Activated naive CD8-positive, alpha-beta T cell treated with anti-CD3 and anti-CD28 coated beads, Interleukin-2, amount 50 U/mL, for 16 hours (primary cell): Measurements from ENCODE around the gene BCDIN3D.

Source experiments
- DNase-seq: peaks from one replicate; pipeline ENCODE4 v3.0.0-alpha.2; 2020; ENCODE audit warnings: low read depth, low spot score

The BCDIN3D gene

DNA sequence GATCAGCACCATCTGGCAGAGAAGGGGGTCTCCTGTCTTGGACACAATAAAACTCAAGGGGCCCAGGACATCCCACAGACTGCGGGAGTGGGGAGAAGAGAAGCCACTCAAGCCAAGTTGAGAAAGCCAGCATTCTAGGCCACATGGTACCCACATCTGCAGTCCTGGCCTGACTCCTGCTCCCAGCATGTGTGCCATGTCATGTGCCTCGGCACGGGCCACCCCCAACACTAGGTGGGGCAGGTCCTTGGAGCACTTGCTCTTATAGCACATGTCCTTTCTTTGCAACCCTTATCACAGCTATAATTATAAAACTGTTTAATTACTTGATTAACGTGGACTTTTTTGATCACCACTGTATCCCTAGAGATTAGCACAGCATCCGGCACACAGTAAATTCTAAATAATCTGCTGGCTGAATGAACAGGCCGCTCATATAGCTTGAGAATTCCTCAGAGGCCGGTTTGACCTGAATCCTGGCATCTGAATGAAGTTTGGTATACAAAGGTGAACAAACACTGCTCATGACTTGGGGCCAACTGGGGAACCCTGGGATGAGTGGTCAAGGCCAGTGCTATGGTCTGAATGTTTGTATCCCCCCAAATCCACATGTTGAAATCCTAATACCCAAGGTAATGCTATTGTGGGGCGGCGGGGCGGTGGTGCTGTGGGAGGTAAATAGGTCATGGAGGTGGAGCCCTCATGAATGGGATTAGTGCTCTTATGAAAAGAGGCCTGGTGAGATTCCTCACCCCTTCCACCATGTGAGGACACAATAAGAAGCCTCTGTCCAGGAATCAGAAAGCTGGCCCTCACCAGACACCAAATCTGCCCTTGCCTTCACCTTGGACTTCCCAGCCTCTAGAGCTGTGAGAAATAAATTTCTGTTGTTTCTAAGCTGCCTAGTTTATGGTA, 21.3 kb downstream of the BCDIN3D start:
- DNase-seq: no peak

- no peak for DNase-seq
Measured at GRCh38 chr12:49819786-49820185, 23.1 kb downstream of the BCDIN3D start.

GRCh38 chr12:49818241-49818895, 24.5 kb downstream of the BCDIN3D start:
- DNase-seq: no peak

GRCh38 chr12:49813131-49813530, 29.8 kb downstream of the BCDIN3D start:
- no peak for DNase-seq

DNA sequence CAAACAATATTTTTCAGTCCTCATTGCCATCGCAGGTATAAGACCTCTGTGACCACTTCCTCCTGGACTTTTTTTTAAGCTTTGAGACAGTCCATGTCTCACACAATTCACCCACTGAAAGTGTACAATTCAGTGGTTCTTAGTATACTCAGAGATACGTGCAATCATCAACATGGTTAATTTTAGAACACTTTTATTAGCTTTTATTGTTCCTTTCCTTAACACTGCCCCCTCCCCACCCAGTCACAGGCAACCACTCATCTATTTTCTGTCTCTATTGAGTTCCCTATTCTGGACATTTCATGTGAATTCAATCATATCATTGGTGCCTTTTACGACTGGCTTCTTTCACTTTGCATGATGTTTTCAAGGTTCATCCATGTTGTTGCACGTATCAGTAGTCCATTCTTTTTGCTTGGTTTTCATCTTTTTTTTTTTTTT, 30.9 kb downstream of the BCDIN3D start:
- no peak for DNase-seq

GRCh38 chr12:49811136-49811535, 31.8 kb downstream of the BCDIN3D start:
- no peak for DNase-seq

GRCh38 chr12:49809906-49810389, 33.0 kb downstream of the BCDIN3D start:
- no peak for DNase-seq

DNA sequence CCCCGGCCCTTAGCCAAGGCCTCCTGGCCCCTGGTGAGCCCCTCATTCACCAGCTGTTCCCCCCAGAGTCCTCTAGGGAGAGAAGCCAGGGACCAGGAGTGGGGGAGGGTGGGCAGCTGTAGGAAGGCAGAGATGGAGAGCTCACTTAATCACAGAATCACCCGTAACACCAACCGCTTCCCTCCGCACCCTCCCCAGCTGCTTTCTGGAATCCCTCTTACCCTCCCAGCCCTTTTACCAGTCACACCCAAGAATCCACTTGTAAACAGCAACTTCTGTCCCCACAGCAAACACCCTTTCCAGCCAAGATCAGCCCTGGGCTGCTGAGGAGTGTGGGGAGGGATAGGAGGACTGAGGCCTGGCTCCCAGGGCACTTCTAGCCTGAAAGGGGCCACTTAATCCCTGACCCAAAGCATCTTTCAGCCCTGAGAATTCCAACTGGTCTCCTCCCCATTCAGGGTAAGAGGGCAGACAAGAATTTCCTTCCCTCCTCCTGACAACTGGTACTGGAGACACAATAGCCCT, 33.5 kb downstream of the BCDIN3D start:
- no peak for DNase-seq

GRCh38 chr12:49808686-49809380, 34.1 kb downstream of the BCDIN3D start:
- no peak for DNase-seq

- DNase-seq: no peak
Measured at GRCh38 chr12:49807991-49808580, 34.8 kb downstream of the BCDIN3D start.

GRCh38 chr12:49806877-49807276, 36.0 kb downstream of the BCDIN3D start:
- no peak for DNase-seq

DNA sequence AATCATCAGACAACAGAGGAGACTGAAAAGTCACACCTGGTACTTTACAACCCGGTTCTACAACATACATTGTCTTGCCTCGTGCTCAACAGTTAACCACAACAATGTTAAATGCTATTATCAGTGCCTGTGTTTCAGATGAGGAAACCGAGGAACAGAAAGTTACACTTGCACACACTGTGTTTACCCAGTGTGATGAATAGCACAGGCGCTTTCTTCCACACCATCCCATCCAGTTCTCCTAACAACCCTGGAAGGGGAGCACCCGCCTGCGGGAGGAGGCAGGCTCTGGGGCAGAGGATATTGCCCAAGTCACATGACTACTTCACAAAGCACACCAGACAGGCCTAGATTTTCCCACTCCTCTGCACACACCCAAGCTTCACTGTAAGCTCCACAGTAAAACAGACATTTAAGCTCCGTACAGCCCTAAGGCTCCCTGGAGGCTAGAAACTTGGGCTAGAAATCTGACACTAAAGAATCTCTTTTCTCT, 36.5 kb downstream of the BCDIN3D start:
- no peak for DNase-seq

DNA sequence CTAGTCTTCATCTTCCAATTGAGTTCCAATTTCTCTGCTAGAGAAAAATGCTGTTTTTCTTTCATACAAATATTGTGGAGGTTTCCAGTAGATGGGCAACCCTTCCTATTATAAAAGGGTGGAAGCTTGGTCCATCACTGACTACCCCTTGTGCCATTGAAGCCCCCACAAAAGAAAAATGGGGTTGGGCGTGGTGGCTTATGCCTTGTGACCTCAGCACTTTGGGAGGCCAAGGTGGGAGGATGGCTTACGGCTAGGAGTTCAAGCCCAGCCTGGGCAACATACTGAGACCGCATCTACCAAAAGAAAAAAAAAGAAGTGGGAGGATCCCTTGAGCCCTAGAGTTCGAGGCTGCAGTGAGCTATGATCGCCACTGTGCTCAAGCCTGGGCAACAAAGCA, 37.5 kb downstream of the BCDIN3D start:
- no peak for DNase-seq

GRCh38 chr12:49804821-49805220, 38.1 kb downstream of the BCDIN3D start:
- no peak for DNase-seq

DNA sequence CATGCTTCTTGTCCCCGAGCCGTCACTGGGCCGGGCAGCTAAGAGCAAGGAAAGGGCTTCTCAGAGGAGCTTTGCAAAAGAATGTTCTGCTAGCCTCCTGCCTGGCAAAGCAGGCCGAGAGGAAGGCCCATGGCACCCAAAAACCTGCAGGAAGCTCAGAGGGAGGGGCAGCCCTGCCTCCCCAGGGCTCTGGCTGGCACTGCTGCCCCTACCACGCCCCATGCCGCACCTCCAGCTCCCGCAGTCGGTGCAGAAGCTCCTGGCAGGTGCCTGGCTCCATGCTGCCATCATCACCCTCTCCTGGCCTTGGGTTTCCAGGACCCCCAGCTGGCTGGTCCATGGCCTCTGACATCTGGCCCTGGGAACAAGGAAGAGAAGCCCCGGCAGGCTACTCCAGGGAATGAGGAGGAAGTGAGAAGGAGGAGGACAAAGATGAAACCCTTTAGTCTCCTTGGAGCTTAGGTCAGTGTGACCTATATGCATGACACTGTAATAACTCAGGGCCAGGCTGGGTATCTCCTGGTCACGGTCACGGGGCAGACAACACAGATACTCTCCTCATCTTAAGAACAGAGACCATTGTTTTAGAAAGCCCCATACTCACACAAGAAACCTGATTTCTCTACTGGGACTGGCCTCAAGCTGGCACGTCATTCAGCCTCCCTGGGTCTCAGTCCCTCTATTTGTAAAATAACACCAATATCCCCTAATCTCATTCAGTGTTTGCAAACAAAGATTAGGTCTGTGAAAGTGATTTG, 39.0 kb downstream of the BCDIN3D start:
- DNase-seq: no peak

DNA sequence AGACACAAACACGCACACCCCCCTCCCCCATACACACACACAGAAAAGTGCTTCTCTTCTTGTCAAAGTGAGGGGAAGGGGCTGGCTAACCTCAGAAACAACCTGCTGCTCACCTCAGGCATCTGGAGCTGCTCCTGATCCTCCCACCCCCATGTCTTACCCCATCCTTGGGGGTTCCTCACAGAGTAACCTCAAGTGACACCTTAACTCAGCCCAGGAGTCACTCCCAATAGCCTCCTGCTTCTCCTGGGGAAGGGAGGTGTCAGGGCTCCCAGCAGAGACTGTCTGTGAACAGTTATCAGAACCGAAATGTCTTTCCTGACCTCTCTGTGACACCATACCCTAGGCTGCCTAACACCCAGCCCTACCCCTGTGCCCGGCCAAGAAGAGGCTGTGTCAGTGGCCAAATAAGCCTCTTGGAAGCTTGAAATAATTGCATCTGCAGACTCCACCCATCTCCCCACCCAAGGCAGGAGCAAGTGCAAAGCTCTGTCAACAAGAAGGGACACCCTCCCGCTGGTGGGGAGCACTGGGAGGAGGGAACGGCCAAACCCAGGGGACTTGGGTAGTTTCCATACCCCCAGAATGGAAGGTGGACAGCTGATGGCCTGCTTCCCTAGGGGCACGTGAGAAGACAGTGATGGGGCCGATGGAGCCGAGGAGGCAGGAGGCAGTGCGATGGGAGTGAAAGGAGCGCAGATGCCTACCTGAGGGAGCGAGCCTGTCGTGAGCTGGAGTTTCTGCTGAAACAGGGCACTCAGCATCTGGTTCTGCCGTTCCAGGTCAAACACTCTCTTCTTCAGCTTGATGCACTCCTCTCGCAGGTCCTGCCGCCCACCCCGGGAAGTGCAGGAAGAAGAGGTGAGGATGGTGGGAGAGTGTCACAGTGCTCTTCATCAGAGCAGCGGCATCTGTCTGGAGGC, 41.5 kb downstream of the BCDIN3D start:
- no peak for DNase-seq

GRCh38 chr12:49800421-49801140, 42.3 kb downstream of the BCDIN3D start:
- DNase-seq: no peak

- no peak for DNase-seq
Measured at GRCh38 chr12:49798934-49799333, 44.0 kb downstream of the BCDIN3D start.

GRCh38 chr12:49798248-49798647, 44.7 kb downstream of the BCDIN3D start:
- DNase-seq: no peak
